RWPE2 (cell line): ENCODE results near the gene SMCR8.

Experiments
- ATAC-seq: fragments of 200-7000 bp; cut with Tn5 transposase; 3 replicates; pipeline ENCODE4 v1.9.1; 2021; ENCODE audit warnings: low read depth
- DNase-seq: peaks from one replicate; pipeline ENCODE4 v3.0.0-alpha.2; 2020; ENCODE audit warnings: low spot score
- H3K27ac ChIP-seq: fragments of 450-650 bp; 2 replicates; pipeline ENCODE4 v1.5.1; 2017; ENCODE audit warnings: mild to moderate bottlenecking; ENCODE audit not compliant: poor library complexity, severe bottlenecking
- H3K27me3 ChIP-seq: fragments of 250-450 bp; sonication (Bioruptor Pico); 2 replicates; pipeline ENCODE4 v1.5.1; 2021; ENCODE audit warnings: mild to moderate bottlenecking, moderate library complexity; ENCODE audit not compliant: insufficient read depth, poor library complexity, severe bottlenecking
- H3K36me3 ChIP-seq: fragments of 250-450 bp; sonication (Bioruptor Pico); 2 replicates; pipeline ENCODE4 v1.5.1; 2020; ENCODE audit warnings: low read depth, mild to moderate bottlenecking, moderate library complexity
- H3K4me1 ChIP-seq: fragments of 250-450 bp; sonication (Bioruptor Pico); 2 replicates; pipeline ENCODE4 v1.5.1; 2021; ENCODE audit warnings: mild to moderate bottlenecking, moderate library complexity; ENCODE audit not compliant: insufficient read depth, poor library complexity, severe bottlenecking
- H3K4me3 ChIP-seq: fragments of 250-450 bp; sonication (Bioruptor Pico); 2 replicates; pipeline ENCODE4 v1.5.1; 2021; ENCODE audit warnings: mild to moderate bottlenecking, moderate library complexity; ENCODE audit not compliant: severe bottlenecking
- H3K9me3 ChIP-seq: fragments of 250-450 bp; sonication (Bioruptor Pico); 2 replicates; pipeline ENCODE4 v1.5.1; 2021; ENCODE audit warnings: mild to moderate bottlenecking, moderate library complexity; ENCODE audit not compliant: severe bottlenecking
- CTCF ChIP-seq: fragments of 450-650 bp; IDR thresholded peaks from one replicate; pipeline ENCODE4 v1.5.1; 2017; ENCODE audit warnings: mild to moderate bottlenecking, moderate library complexity; ENCODE audit not compliant: poor library complexity, severe bottlenecking

The SMCR8 gene

DNA sequence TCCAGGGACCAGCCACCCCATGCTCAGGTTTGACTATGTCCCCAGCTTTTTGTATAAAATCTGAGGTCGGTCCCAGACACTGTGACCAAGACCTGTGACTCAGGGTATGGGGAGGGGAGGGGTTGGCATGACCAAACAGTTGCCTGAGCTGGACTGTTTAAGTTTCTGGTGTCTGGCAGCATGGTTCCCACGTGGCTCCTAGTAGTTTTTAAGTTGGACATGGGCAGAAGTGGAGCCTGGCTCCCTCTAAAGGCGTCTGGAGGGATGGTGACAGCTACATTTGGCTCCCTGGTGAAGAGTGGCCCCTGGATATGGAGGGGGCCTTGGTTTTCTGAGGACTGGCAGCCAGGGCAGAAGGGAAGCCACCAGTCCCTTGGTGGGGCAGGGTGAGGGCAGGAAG is 7.9 kb downstream of the SMCR8 start:
- H3K4me1 ChIP-seq: peaks cover under 1% of the 10 kb centered on the region
- no peak overlapping the region for H3K27ac ChIP-seq
- no peak for TF ChIP-seq CTCF
- H3K27me3 ChIP-seq: no peaks in the 10 kb centered on the region
- no peak for DNase-seq
- H3K9me3 ChIP-seq: no peaks in the 10 kb centered on the region
- H3K36me3 ChIP-seq: peaks cover 58% of the 10 kb centered on the region
- ATAC-seq: peak; percentile 8; the same call in 1 of the 3 replicates
- no peak overlapping the region for H3K4me3 ChIP-seq

DNA sequence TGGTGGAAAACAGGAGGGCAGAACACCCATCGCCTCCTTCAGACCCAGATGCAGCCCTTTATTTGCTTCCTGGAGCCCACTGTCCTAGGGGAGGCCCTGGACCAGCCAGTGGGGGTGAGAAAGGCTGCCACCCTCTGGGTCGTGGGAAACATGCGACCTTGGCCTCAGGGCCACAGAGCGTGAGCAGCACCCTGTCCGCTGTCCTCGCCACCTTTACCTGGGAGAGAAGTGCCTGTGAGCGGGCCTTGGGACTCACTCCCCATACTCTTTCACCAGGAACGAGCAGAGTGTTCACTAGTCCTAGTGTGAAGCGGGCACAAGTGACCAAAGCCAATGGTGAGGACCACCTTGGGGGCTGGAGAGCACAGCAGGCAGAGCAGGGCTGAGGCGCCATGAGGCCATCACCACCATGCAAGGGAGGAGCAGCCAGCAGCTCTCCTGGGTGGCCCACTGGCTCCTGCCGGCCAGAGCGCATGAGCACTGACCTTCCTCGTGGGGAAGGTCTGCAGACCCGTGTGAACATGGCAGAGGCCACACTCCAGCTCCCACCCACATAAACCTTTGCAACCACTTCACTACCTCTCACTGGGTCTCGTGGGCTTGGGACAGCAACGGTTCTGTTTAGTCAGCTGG is 8.5 kb downstream of the SMCR8 start:
- Histone ChIP-seq H3K27ac (no peak overlapping the region), H3K36me3 (peaks cover 57% of the 10 kb centered on the region), H3K4me3 (no peak overlapping the region), H3K9me3 (no peaks in the 10 kb centered on the region), H3K4me1 (no peaks in the 10 kb centered on the region), H3K27me3 (no peaks in the 10 kb centered on the region)
- TF ChIP-seq CTCF: no peak
- ATAC-seq: no peak
- no peak for DNase-seq

- Histone ChIP-seq H3K27me3 (no peaks in the 10 kb centered on the region), H3K36me3 (peaks cover 58% of the 10 kb centered on the region), H3K27ac (no peak overlapping the region), H3K4me3 (no peak overlapping the region), H3K4me1 (no peaks in the 10 kb centered on the region), H3K9me3 (no peaks in the 10 kb centered on the region)
- DNase-seq: no peak
- no peak for ATAC-seq
- no peak for TF ChIP-seq CTCF
Measured at GRCh38 chr17:18324140-18325050, 9.3 kb downstream of the SMCR8 start.

DNA sequence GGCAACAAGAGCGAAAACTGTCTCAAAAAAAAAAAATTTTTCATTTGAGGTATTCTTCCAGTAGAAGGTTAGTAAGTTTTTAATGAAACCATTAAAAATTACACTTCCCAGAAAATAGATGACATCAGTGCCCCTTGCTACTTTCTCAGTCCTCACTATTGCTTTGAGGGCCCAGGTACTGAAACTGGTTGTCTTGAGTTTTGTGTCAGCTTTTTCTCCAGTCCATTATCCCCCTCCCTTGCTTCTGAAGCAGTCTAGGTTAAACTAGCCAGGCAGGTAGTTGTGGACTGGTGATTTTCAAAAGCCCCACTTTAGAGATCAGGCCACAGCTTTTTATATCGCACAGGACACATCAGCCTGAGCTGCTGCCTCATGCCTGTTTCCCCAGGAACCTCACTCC is 10.9 kb downstream of the SMCR8 start:
- Histone ChIP-seq H3K27ac (no peak overlapping the region), H3K4me1 (no peaks in the 10 kb centered on the region), H3K36me3 (peaks cover 56% of the 10 kb centered on the region), H3K4me3 (no peak overlapping the region), H3K27me3 (no peaks in the 10 kb centered on the region), H3K9me3 (no peaks in the 10 kb centered on the region)
- DNase-seq (no peak), ATAC-seq (no peak)
- TF ChIP-seq CTCF: no peak
